Heart left ventricle (tissue), 16 donors: ENCODE measurements around the gene FN3K. TPM values are rescaled to one million over a fixed set of nuclear protein-coding genes. Genes with fewer than 3 reads are reported as not detected.
A peak's percentile ranks its signal among the peaks of the same experiment; 100 is the strongest.

Experiments used
- ATAC-seq, 4 donors: fragments of 200-7000 bp; cut with Tn5 transposase; one replicate each; pipeline ENCODE4 v1.9.1; 2020 to 2022; ENCODE audit warnings: moderate library complexity in 4 of 4, mild to moderate bottlenecking in 3 of 4, moderate number of reproducible peaks in 1 of 4
- DNase-seq, 5 donors: peaks; one replicate each; pipeline ENCODE4 v3.0.0-alpha.2; 2020
- H3K27ac ChIP-seq, 12 donors: fragments of 200-600 bp; sonication (generic) in 4 of 12; one replicate each; pipeline versions ENCODE4 v1.5.0 to v1.8.0; 2016 to 2022; ENCODE audit warnings: mild to moderate bottlenecking in 2 of 12
- H3K27me3 ChIP-seq, 9 donors: fragments of 200-600 bp; sonication (generic) in 2 of 9; one replicate each; pipeline versions ENCODE4 v1.5.1 to v1.8.0; 2016 to 2022; ENCODE audit warnings: mild to moderate bottlenecking in 3 of 9
- H3K36me3 ChIP-seq, 9 donors: fragments of 200-600 bp; sonication (generic) in 2 of 9; one replicate each; pipeline versions ENCODE4 v1.5.0 to v1.8.0; 2018 to 2022; ENCODE audit warnings: mild to moderate bottlenecking in 2 of 9
- H3K4me1 ChIP-seq, 12 donors: fragments of 200-600 bp; sonication (generic) in 4 of 12; one replicate each; pipeline versions ENCODE4 v1.5.0 to v1.8.0; 2016 to 2022; ENCODE audit warnings: mild to moderate bottlenecking in 3 of 12
- H3K4me3 ChIP-seq, 12 donors: fragments of 200-600 bp; sonication (generic) in 4 of 12; one replicate each; pipeline versions ENCODE4 v1.5.0 to v1.8.0; 2017 to 2022; ENCODE audit warnings: mild to moderate bottlenecking in 9 of 12, moderate library complexity in 4 of 12
- H3K9me3 ChIP-seq, 12 donors: fragments of 200-600 bp; sonication (generic) in 4 of 12; one replicate each; pipeline versions ENCODE4 v1.5.0 to v1.8.0; 2016 to 2022; ENCODE audit warnings: mild to moderate bottlenecking in 1 of 12
- POLR2A ChIP-seq, 2 donors: fragments of 450-650 bp; IDR thresholded peaks; one replicate each; pipeline ENCODE4 v1.6.1; 2017; ENCODE audit warnings: antibody characterized with exemption in 2 of 2, mild to moderate bottlenecking in 2 of 2, moderate library complexity in 2 of 2
- WGBS, 4 donors: extraction: QIAGEN DNeasy Blood & Tissue Kit in 2 of 4; methylation state at CpG; one replicate each; pipeline versions ENCODE4 v1.1.5 to v1.1.7; 2013 to 2018; 5-methylcytosine and 5-hydroxymethylcytosine counted together
- intact Hi-C, 10 donors: fragments of 100-400 bp; cut with DNase I; formaldehyde crosslinking; loops; one replicate each; pipeline versions ENCODE4 v1.11.1 to v1.14.2; 2022
- polyA plus RNA-seq, 2 donors: library from polyadenylated mRNA; stranded (reverse); fragments of 200-250 nt; gene quantifications; one replicate each; pipeline ENCODE4 v1.2.3, GENCODE V29; 2013
- total RNA-seq, 9 donors: library from RNA; depleted of rRNA in 2 of 9; stranded (reverse); fragments of >200 nt in 2 of 9; fragmentation: NEBNext Ultra II Directional in 3 of 9; extraction: Animal tissue kit (Norgen Biotek cat#: 25700) in 3 of 9; gene quantifications; one replicate each; pipeline versions ENCODE4 v1.1.0 to v1.2.4, GENCODE V29; 2016 to 2023
- TF ChIP-seq, protein P1 (sequence below), 12 donors: fragments of 200-600 bp; sonication (generic) in 4 of 12; IDR thresholded peaks; one replicate each; pipeline versions ENCODE4 v1.5.0 to v1.8.0; 2018 to 2022; ENCODE audit warnings: antibody characterized with exemption in 12 of 12, mild to moderate bottlenecking in 5 of 12
- donor health status: ischemic (EF 13 %, LVEDD 7.1; RV severe dilation, severe dysfunction).
- donor health status: healthy with polysubstance abuse.
- donor health status: DM: no; HTN: yes; CAD: no.
- donor health status: DM: no; HTN: no; CAD: no.
- donor health status: ischemic (EF 25% LVEDD 6.9; RV normal size, moderate dysfunction).
- donor health status: ischemic (EF 25% LVEDD 5.7; RV mildly dilated, moderate dysfunction).
- donor health status: healthy.
- donor health status: DM: yes; HTN: yes; CAD: no.
- donor health status: ischemic (EF 35%, LVEDD 5.7; RV mildly dilated, moderate dysfunction).
- donor health status: nonischemic (EF 11% LVEDD 7.7; RV severe dilation, severe dysfunction).
- donor health status: DM: yes; HTN: yes; CAD: no.
- donor health status: PGD.
- donor health status: ischemic (EF 29% LVEDD 5.4; RV normal size, mild dysfunction).
- donor health status: nonischemic (EF 23%, LVEDD 6.1; RV moderate dilation, normal function).

Gene FN3K
- total and polyA plus RNA-seq, 11 donors = 15.5 to 121 (median 69.4) TPM

DNA sequence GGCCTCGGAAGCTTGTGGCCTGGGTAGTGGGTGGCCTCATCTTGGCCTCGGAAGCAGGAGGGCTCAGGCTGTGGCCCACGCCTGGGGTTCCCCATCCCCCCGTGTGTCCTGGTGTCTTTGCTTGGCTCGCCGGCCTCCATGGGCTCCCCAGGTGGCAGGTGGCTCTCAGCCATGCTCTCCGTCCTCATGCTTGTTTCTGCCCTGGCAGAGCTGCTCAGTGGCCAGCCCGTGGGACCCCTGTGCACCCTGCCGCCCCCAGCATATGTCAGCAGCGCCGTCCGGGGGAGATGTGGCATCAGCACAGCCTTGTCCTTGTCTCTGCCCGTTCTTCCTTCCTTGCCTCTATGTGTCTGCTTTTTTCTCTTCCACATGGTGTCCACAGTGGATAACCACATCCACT, 55.0 kb downstream of the FN3K start:
- no peak for DNase-seq
- Histone ChIP-seq H3K4me3 (no peak overlapping the region), H3K4me1 (peaks cover 0 to 17% (median 4%) of the 10 kb centered on the region in 12 donors), H3K27ac (no peak overlapping the region), H3K27me3 (no peaks in the 10 kb centered on the region), H3K9me3 (no peaks in the 10 kb centered on the region), H3K36me3 (peaks cover 0 to 10% (median 0%) of the 10 kb centered on the region in 9 donors)
- intact Hi-C loops = no loop called here
- ATAC-seq = no peak
- 94 to 98% (median 97%) methylated on average over 11 to 13 of the region's 13 CpGs for WGBS, 4 donors
- TF ChIP-seq POLR2A (IDR thresholded peaks at IDR 0.05) = no peak
- TF ChIP-seq, protein P1, sequence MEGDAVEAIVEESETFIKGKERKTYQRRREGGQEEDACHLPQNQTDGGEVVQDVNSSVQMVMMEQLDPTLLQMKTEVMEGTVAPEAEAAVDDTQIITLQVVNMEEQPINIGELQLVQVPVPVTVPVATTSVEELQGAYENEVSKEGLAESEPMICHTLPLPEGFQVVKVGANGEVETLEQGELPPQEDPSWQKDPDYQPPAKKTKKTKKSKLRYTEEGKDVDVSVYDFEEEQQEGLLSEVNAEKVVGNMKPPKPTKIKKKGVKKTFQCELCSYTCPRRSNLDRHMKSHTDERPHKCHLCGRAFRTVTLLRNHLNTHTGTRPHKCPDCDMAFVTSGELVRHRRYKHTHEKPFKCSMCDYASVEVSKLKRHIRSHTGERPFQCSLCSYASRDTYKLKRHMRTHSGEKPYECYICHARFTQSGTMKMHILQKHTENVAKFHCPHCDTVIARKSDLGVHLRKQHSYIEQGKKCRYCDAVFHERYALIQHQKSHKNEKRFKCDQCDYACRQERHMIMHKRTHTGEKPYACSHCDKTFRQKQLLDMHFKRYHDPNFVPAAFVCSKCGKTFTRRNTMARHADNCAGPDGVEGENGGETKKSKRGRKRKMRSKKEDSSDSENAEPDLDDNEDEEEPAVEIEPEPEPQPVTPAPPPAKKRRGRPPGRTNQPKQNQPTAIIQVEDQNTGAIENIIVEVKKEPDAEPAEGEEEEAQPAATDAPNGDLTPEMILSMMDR (IDR thresholded peaks at IDR 0.05) = no peak

DNA sequence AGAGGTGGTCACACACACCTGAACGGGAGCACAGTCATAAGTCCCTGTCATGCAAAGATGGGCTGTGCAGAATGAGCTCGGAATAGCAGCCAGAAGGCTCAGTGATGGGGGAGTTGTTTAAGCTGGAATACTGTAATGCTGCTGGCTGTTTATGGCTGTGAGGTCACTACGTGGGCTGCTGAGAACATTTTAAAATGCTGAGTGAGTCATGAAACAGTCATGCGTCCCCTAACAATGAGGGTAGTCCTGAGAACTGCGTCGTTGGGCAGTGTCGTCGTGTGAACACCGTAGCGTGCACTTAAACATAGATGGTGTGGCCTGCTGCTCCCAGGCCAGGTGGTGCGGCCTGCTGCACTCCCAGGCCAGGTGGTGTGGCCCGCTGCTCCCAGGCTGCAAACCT, 56.1 kb downstream of the FN3K start:
- Histone ChIP-seq H3K27me3 (no peaks in the 10 kb centered on the region), H3K36me3 (peaks cover 0 to 10% (median 0%) of the 10 kb centered on the region in 9 donors), H3K4me3 (no peak overlapping the region), H3K27ac (no peak overlapping the region), H3K9me3 (no peaks in the 10 kb centered on the region), H3K4me1 (peaks cover 0 to 20% (median 10%) of the 10 kb centered on the region in 12 donors)
- intact Hi-C loops = no loop called here
- no peak for TF ChIP-seq POLR2A (IDR thresholded peaks at IDR 0.05)
- TF ChIP-seq, protein P1 (IDR thresholded peaks at IDR 0.05) = no peak
- 83 to 90% (median 85%) methylated on average over 12 of the region's 12 CpGs for WGBS, 4 donors
- ATAC-seq (no peak), DNase-seq (no peak)

DNA sequence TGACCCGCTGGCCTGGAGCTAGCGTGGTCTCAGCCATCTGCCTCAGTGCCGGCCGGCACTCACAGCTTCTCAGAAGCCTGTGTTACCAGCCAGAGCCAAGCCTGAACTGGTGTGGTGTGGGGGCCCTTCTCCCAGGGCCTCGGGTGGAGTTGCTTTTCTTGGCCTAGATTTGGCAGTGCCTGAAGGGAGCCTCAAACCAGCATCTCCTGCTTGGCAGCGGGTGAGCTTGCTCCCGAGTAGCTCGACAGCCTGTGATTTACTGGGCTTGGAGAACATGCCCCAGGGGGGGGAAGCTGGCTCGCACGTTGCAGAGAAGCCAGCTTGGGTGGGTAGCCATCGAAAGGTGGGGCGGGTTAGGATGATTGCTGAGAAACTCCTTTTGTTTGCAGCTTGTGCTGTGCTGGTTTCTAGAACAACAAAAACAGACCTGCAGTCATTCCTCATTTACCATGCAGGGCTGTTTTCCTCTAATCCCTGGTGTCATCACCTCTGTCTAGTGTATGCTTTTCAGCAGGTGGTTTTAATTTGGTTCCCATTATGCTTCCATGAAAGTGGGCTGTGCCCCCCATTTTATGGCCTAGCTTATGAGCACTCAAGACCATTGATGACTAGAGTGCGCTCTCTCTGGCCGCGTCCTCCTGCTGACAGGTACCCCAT, 58.7 kb downstream of the FN3K start:
- peak in 1 of 5 donors; percentile 50 for DNase-seq
- ATAC-seq = no peak
- intact Hi-C loops = no loop called here

More for the DNA sequence above, 58.7 kb downstream of the FN3K start:
- WGBS, 4 donors = 73 to 99% (median 85%) methylated on average over 6 to 15 of the region's 15 CpGs
- no peaks in the 10 kb centered on the region for H3K9me3 ChIP-seq
- peaks cover 0 to 20% (median 10%) of the 10 kb centered on the region in 12 donors for H3K4me1 ChIP-seq
- no peaks in the 10 kb centered on the region for H3K27me3 ChIP-seq
- no peak for TF ChIP-seq POLR2A (IDR thresholded peaks at IDR 0.05)
- TF ChIP-seq, protein P1 (IDR thresholded peaks at IDR 0.05) = no peak
- H3K27ac ChIP-seq = peak overlapping the region in 5 of 12 donors; percentile 15 to 75 (median 66)
- H3K4me3 ChIP-seq = no peak overlapping the region
- H3K36me3 ChIP-seq = peaks cover 0 to 23% (median 4%) of the 10 kb centered on the region in 9 donors
